WI38 (cell line): ENCODE measurements around the gene KCNQ1OT1.

Source experiments
- H3K4me3 ChIP-seq: 2 replicates; pipeline ENCODE4 v1.5.1; 2011; ENCODE audit warnings: low read depth, mild to moderate bottlenecking, control low read depth, low read length
- CTCF ChIP-seq: IDR thresholded peaks from 2 replicates; pipeline ENCODE4 v1.5.1; 2012; ENCODE audit warnings: low read depth, mild to moderate bottlenecking, control low read depth, low read length

Gene KCNQ1OT1

GRCh38 chr11:2698386-2699184 is 1.2 kb downstream of the KCNQ1OT1 start:
- peak overlapping the region; percentile 77 for H3K4me3 ChIP-seq
- TF ChIP-seq CTCF: no peak

- TF ChIP-seq CTCF: no peak
- peak overlapping the region; percentile 77 for H3K4me3 ChIP-seq
These were observed 1.9 kb downstream of the KCNQ1OT1 start for GRCh38 chr11:2697866-2698265.

GRCh38 chr11:2696455-2696854 is 3.3 kb downstream of the KCNQ1OT1 start:
- no peak for TF ChIP-seq CTCF
- H3K4me3 ChIP-seq: no peak overlapping the region

GRCh38 chr11:2694995-2695939 is 4.5 kb downstream of the KCNQ1OT1 start:
- TF ChIP-seq CTCF: no peak
- H3K4me3 ChIP-seq: no peak overlapping the region

GRCh38 chr11:2694495-2694894 is 5.3 kb downstream of the KCNQ1OT1 start:
- no peak for TF ChIP-seq CTCF
- no peak overlapping the region for H3K4me3 ChIP-seq

- no peak for TF ChIP-seq CTCF
- H3K4me3 ChIP-seq: no peak overlapping the region
These were observed 6.2 kb downstream of the KCNQ1OT1 start for GRCh38 chr11:2693271-2694261.
